COLO668 (cell line): ENCODE data around the gene OXNAD1.

Source experiments
- DNase-seq: peaks from one replicate; lab custom pipeline; 2025; ENCODE audit not compliant: unreplicated experiment; lab: John Stamatoyannopoulos, UW

Gene OXNAD1

GRCh38 chr3:16245609-16246008, 19.4 kb upstream of the OXNAD1 start:
- DNase-seq, result no peak

- peak; percentile 72 for DNase-seq
Observed at GRCh38 chr3:16247282-16248061, 17.5 kb upstream of the OXNAD1 start.

- no peak for DNase-seq
Observed at GRCh38 chr3:16248556-16248955, 16.5 kb upstream of the OXNAD1 start.

GRCh38 chr3:16249336-16249735, 15.7 kb upstream of the OXNAD1 start:
- peak; percentile 7 for DNase-seq

GRCh38 chr3:16249886-16250285, 15.1 kb upstream of the OXNAD1 start:
- DNase-seq, result no peak

- no peak for DNase-seq
Observed at GRCh38 chr3:16251316-16252085, 13.5 kb upstream of the OXNAD1 start.

- no peak for DNase-seq
Observed at GRCh38 chr3:16252243-16252978, 12.6 kb upstream of the OXNAD1 start.

GRCh38 chr3:16252988-16253387, 12.0 kb upstream of the OXNAD1 start:
- no peak for DNase-seq

- DNase-seq, result no peak
Observed at GRCh38 chr3:16253601-16254000, 11.4 kb upstream of the OXNAD1 start.

- DNase-seq, result no peak
Observed at GRCh38 chr3:16254916-16255315, 10.1 kb upstream of the OXNAD1 start.

GRCh38 chr3:16255326-16255725, 9.7 kb upstream of the OXNAD1 start:
- DNase-seq, result no peak

- no peak for DNase-seq
Observed at GRCh38 chr3:16255726-16256125, 9.3 kb upstream of the OXNAD1 start.

- DNase-seq, result no peak
Observed at GRCh38 chr3:16257309-16257708, 7.7 kb upstream of the OXNAD1 start.

- DNase-seq, result no peak
Observed at GRCh38 chr3:16258177-16258576, 6.8 kb upstream of the OXNAD1 start.

- no peak for DNase-seq
Observed at GRCh38 chr3:16258866-16259265, 6.1 kb upstream of the OXNAD1 start.

- DNase-seq, result no peak
Observed at GRCh38 chr3:16260046-16260445, 5.0 kb upstream of the OXNAD1 start.

GRCh38 chr3:16262174-16262573, 2.8 kb upstream of the OXNAD1 start:
- DNase-seq, result no peak

GRCh38 chr3:16264174-16264707, 771 bp upstream of the OXNAD1 start:
- DNase-seq, result no peak

- no peak for DNase-seq
Observed at GRCh38 chr3:16265455-16265786, 409 bp downstream of the OXNAD1 start.

GRCh38 chr3:16266714-16267113, 1.7 kb downstream of the OXNAD1 start:
- no peak for DNase-seq

- DNase-seq, result no peak
Observed at GRCh38 chr3:16270855-16271254, 5.8 kb downstream of the OXNAD1 start.

GRCh38 chr3:16272588-16272987, 7.6 kb downstream of the OXNAD1 start:
- no peak for DNase-seq
